MCF 10A (cell line): ENCODE data around the gene DAAM1. TPM values are rescaled to one million over a fixed set of nuclear protein-coding genes. Genes with fewer than 3 reads are reported as not detected.
A peak's percentile ranks its signal among the peaks of the same experiment; 100 is the strongest.

ENCODE experiments used
- BruUV-seq: library from RNA; stranded (reverse); fragments of 400-500 nt; replicated peaks from 2 replicates; lab custom pipeline; 2021; lab: Mats Ljungman, UMichigan
- CTCF ChIA-PET: fragments of 300-600 bp; sonication (Branson Sonifier 250); formaldehyde crosslinking; extraction: SDS; loops from one replicate; lab custom pipeline; 2021; ENCODE audit warnings: antibody characterized with exemption, inconsistent platforms; lab: Yijun Ruan, JAX
- POLR2A ChIA-PET: fragments of 300-600, 350-650 bp; sonication (Branson Sonifier 250); formaldehyde crosslinking; extraction: SDS; loops from one replicate; lab custom pipeline; 2020; ENCODE audit warnings: antibody characterized with exemption, inconsistent platforms; lab: Yijun Ruan, JAX
- DNase-seq: peaks from one replicate; pipeline ENCODE4 v3.0.0-alpha.2; 2018; ENCODE audit not compliant: unreplicated experiment
- H3K27ac Mint-ChIP-seq: one replicate; pipeline ENCODE4 v1.8.0; 2022; ENCODE audit warnings: mild to moderate bottlenecking, low read depth, mixed read lengths; ENCODE audit not compliant: unreplicated experiment
- H3K27me3 Mint-ChIP-seq: one replicate; pipeline ENCODE4 v1.8.0; 2022; ENCODE audit warnings: mixed read lengths; ENCODE audit not compliant: insufficient read depth, unreplicated experiment
- H3K36me3 Mint-ChIP-seq: one replicate; pipeline ENCODE4 v1.8.0; 2022; ENCODE audit warnings: mild to moderate bottlenecking, moderate library complexity, mixed read lengths; ENCODE audit not compliant: insufficient read depth, unreplicated experiment
- H3K4me1 Mint-ChIP-seq: one replicate; pipeline ENCODE4 v1.8.0; 2022; ENCODE audit warnings: mixed read lengths; ENCODE audit not compliant: insufficient read depth, unreplicated experiment
- H3K4me3 Mint-ChIP-seq: one replicate; pipeline ENCODE4 v1.8.0; 2022; ENCODE audit warnings: mild to moderate bottlenecking, moderate library complexity, mixed read lengths; ENCODE audit not compliant: unreplicated experiment
- H3K9me3 Mint-ChIP-seq: one replicate; pipeline ENCODE4 v1.8.0; 2022; ENCODE audit warnings: mixed read lengths; ENCODE audit not compliant: unreplicated experiment
- CTCF ChIP-seq: fragments of 200-600 bp; IDR thresholded peaks from one replicate; pipeline ENCODE4 v1.8.0; 2022; ENCODE audit warnings: antibody characterized with exemption, mild to moderate bottlenecking; ENCODE audit not compliant: unreplicated experiment
- intact Hi-C: fragments of 100-400 bp; cut with micrococcal nuclease; formaldehyde crosslinking; loops from 2 replicates; pipeline ENCODE4 v1.14.1; 2022
- total RNA-seq: library from RNA; stranded (reverse); gene quantifications from 2 replicates; pipeline ENCODE4 v1.2.3, GENCODE V29; 2022

Gene DAAM1
- total RNA-seq, 1 experiment from 2014 or later, result 27.4 TPM

GRCh38 chr14:59277659-59278058 is 89.2 kb downstream of the DAAM1 start:
- no peaks in the 10 kb centered on the region for H3K9me3 Mint-ChIP-seq
- DNase-seq, result no peak
- TF ChIP-seq CTCF, result no peak
- intact Hi-C loops, result no loop called here
- no peak overlapping the region for H3K4me3 Mint-ChIP-seq
- BruUV-seq, result no TSS peak
- peak overlapping the region; percentile 46 for H3K27ac Mint-ChIP-seq
- CTCF ChIA-PET, result interaction anchor here (0.6 to 0.8 kb wide), 2 partner anchors 151 to 166 kb away, joined by 3 to 4 read pairs; no protein-coding TSS in a partner anchor
- H3K36me3 Mint-ChIP-seq, result no peaks in the 10 kb centered on the region
- H3K4me1 Mint-ChIP-seq, result peaks cover 51% of the 10 kb centered on the region
- H3K27me3 Mint-ChIP-seq, result no peaks in the 10 kb centered on the region
- POLR2A ChIA-PET, result interaction anchor here (1.5 to 3.7 kb wide), 2 partner anchors 11 to 60 kb away, joined by 3 to 19 read pairs; no protein-coding TSS in a partner anchor

- Mint-ChIP-seq H3K9me3 (no peaks in the 10 kb centered on the region), H3K27ac (peak overlapping the region; percentile 46), H3K4me3 (no peak overlapping the region), H3K4me1 (peaks cover 54% of the 10 kb centered on the region), H3K36me3 (no peaks in the 10 kb centered on the region), H3K27me3 (no peaks in the 10 kb centered on the region)
- DNase-seq, result peak; percentile 84
- TF ChIP-seq CTCF, result no peak
- no TSS peak for BruUV-seq
- CTCF ChIA-PET, result interaction anchor here (0.6 kb wide), 2 partner anchors 165 to 236 kb away, joined by 3 read pairs; no protein-coding TSS in a partner anchor
- POLR2A ChIA-PET, result interaction anchor here (0.8 to 3.7 kb wide), 4 partner anchors 12 to 89 kb away, joined by 3 to 19 read pairs (median 3); partner anchors contain the start of gene DAAM1
- intact Hi-C loops, result no loop called here
These were observed 89.6 kb downstream of the DAAM1 start for GRCh38 chr14:59278111-59278510.

GRCh38 chr14:59280961-59281360 is 92.5 kb downstream of the DAAM1 start:
- no peaks in the 10 kb centered on the region for H3K9me3 Mint-ChIP-seq
- no peak for TF ChIP-seq CTCF
- ChIA-PET CTCF (interaction anchor here (0.9 kb wide), 1 partner anchor 156 kb away, joined by 3 read pairs; no protein-coding TSS in a partner anchor), POLR2A (interaction anchor here (0.7 to 4.3 kb wide), 5 partner anchors 10 to 157 kb away, joined by 3 to 42 read pairs (median 15); partner anchors contain the start of gene DAAM1)
- peaks cover 53% of the 10 kb centered on the region for H3K4me1 Mint-ChIP-seq
- peaks cover 6% of the 10 kb centered on the region for H3K36me3 Mint-ChIP-seq
- H3K27me3 Mint-ChIP-seq, result no peaks in the 10 kb centered on the region
- BruUV-seq, result no TSS peak
- no peak for DNase-seq
- intact Hi-C loops, result loop anchor here (5.0 kb wide), 1 partner anchor 201 kb away; the partner anchor contains the start of genes JKAMP and L3HYPDH
- peak overlapping the region; percentile 61 for H3K27ac Mint-ChIP-seq
- peak overlapping the region; percentile 11 for H3K4me3 Mint-ChIP-seq

- Mint-ChIP-seq H3K27me3 (no peaks in the 10 kb centered on the region), H3K27ac (peak overlapping the region; percentile 61), H3K9me3 (no peaks in the 10 kb centered on the region), H3K4me1 (peaks cover 46% of the 10 kb centered on the region), H3K4me3 (peak overlapping the region; percentile 43), H3K36me3 (peaks cover 11% of the 10 kb centered on the region)
- BruUV-seq, result no TSS peak
- ChIA-PET POLR2A (interaction anchor here (0.7 to 4.3 kb wide), 15 partner anchors 11 to 157 kb away, joined by 3 to 42 read pairs (median 4); partner anchors contain the start of gene DAAM1), CTCF (interaction anchor here (0.9 kb wide), 1 partner anchor 155 kb away, joined by 3 read pairs; no protein-coding TSS in a partner anchor)
- no peak for TF ChIP-seq CTCF
- DNase-seq, result peak; percentile 80
- intact Hi-C loops, result loop anchor here (1.0 to 5.0 kb wide), 3 partner anchors 52 to 201 kb away; partner anchors contain the start of genes JKAMP and L3HYPDH
These were observed 93.3 kb downstream of the DAAM1 start for GRCh38 chr14:59281609-59282377.
